WTC11 (cell line): ENCODE results near the gene LHFPL2. TPM values are rescaled to one million over a fixed set of nuclear protein-coding genes. Genes with fewer than 3 reads are reported as not detected.

Source experiments
- ATAC-seq: fragments of 200-7000 bp; cut with Tn5 transposase; 2 replicates; pipeline ENCODE4 v1.10.0; 2021; ENCODE audit warnings: mild to moderate bottlenecking, moderate library complexity
- CTCF ChIA-PET: fragments of 300-600 bp; sonication (Branson Sonifier 250); formaldehyde crosslinking; loops from one replicate; lab custom pipeline; 2021; ENCODE audit warnings: antibody characterized with exemption; lab: Charles Lee
- POLR2A ChIA-PET: fragments of 350-600 bp; sonication (Branson Sonifier 250); formaldehyde crosslinking; loops from one replicate; lab custom pipeline; 2021; ENCODE audit warnings: antibody characterized with exemption; lab: Charles Lee
- DNase-seq: peaks from one replicate; pipeline ENCODE4 v3.0.0; 2021; ENCODE audit warnings: low spot score
- H3K27ac Mint-ChIP-seq: 2 replicates; pipeline ENCODE4 v1.8.0; 2021; ENCODE audit warnings: mixed read lengths
- H3K27me3 Mint-ChIP-seq: 2 replicates; pipeline ENCODE4 v1.8.0; 2021; ENCODE audit warnings: low read depth, mild to moderate bottlenecking, moderate library complexity, mixed read lengths
- H3K36me3 Mint-ChIP-seq: 2 replicates; pipeline ENCODE4 v1.8.0; 2021; ENCODE audit warnings: mixed read lengths
- H3K4me1 Mint-ChIP-seq: 2 replicates; pipeline ENCODE4 v1.8.0; 2022; ENCODE audit warnings: mixed read lengths
- H3K4me3 Mint-ChIP-seq: 2 replicates; pipeline ENCODE4 v1.8.0; 2021; ENCODE audit warnings: mild to moderate bottlenecking, moderate library complexity, mixed read lengths
- H3K9me3 Mint-ChIP-seq: 2 replicates; pipeline ENCODE4 v1.8.0; 2021; ENCODE audit warnings: mixed read lengths
- CREM ChIP-seq: sonication (generic); formaldehyde crosslinking; IDR thresholded peaks from 2 replicates; pipeline ENCODE4 v1.8.1; 2022; ENCODE audit warnings: mild to moderate bottlenecking, missing genetic modification reagents, moderate library complexity
- ETV6 ChIP-seq: sonication (generic); formaldehyde crosslinking; IDR thresholded peaks from 2 replicates; pipeline ENCODE4 v1.8.1; 2022; ENCODE audit warnings: mild to moderate bottlenecking, missing genetic modification reagents
- FOXK1 ChIP-seq: sonication (generic); formaldehyde crosslinking; IDR thresholded peaks from 2 replicates; pipeline ENCODE4 v1.8.0; 2022; ENCODE audit warnings: mild to moderate bottlenecking, moderate library complexity, missing genetic modification reagents
- JUN ChIP-seq: sonication (generic); formaldehyde crosslinking; IDR thresholded peaks from 2 replicates; pipeline ENCODE4 v1.8.0; 2023; ENCODE audit warnings: mild to moderate bottlenecking, missing genetic modification reagents
- NFATC4 ChIP-seq: fragments of 250-450 bp; sonication (Bioruptor Pico); IDR thresholded peaks from 2 replicates; pipeline ENCODE4 v1.9.0; 2021; ENCODE audit warnings: mild to moderate bottlenecking
- NFE2L1 ChIP-seq: sonication (generic); formaldehyde crosslinking; IDR thresholded peaks from 2 replicates; pipeline ENCODE4 v1.8.1; 2023; ENCODE audit warnings: missing genetic modification reagents
- NFYB ChIP-seq: sonication (generic); formaldehyde crosslinking; conservative IDR thresholded peaks from 2 replicates; pipeline ENCODE4 v1.8.0; 2022; ENCODE audit warnings: low read depth, missing genetic modification reagents
- OVOL2 ChIP-seq: fragments of 250-450 bp; sonication (Bioruptor Pico); IDR thresholded peaks from 2 replicates; pipeline ENCODE4 v1.9.0; 2021; ENCODE audit warnings: mild to moderate bottlenecking, borderline replicate concordance
- RORB ChIP-seq: fragments of 250-450 bp; sonication (Bioruptor Pico); IDR thresholded peaks from 2 replicates; pipeline ENCODE4 v1.9.0; 2021; ENCODE audit warnings: mild to moderate bottlenecking
- SMAD3 ChIP-seq: sonication (generic); formaldehyde crosslinking; IDR thresholded peaks from 2 replicates; pipeline ENCODE4 v1.8.0; 2022; ENCODE audit warnings: missing genetic modification reagents, mild to moderate bottlenecking, borderline replicate concordance
- SMAD4 ChIP-seq: sonication (generic); formaldehyde crosslinking; IDR thresholded peaks from 2 replicates; pipeline ENCODE4 v1.8.0; 2022; ENCODE audit warnings: mild to moderate bottlenecking, missing genetic modification reagents
- SOX15 ChIP-seq: fragments of 250-450 bp; sonication (Bioruptor Pico); IDR thresholded peaks from 2 replicates; pipeline ENCODE4 v1.9.0; 2021; ENCODE audit warnings: mild to moderate bottlenecking
- TEAD1 ChIP-seq: sonication (generic); formaldehyde crosslinking; IDR thresholded peaks from 2 replicates; pipeline ENCODE4 v1.8.0; 2022; ENCODE audit warnings: mild to moderate bottlenecking, missing genetic modification reagents
- TEAD4 ChIP-seq: sonication (generic); formaldehyde crosslinking; IDR thresholded peaks from 2 replicates; pipeline ENCODE4 v1.8.0; 2022; ENCODE audit warnings: mild to moderate bottlenecking, missing genetic modification reagents
- ZBTB21 ChIP-seq: sonication (generic); formaldehyde crosslinking; IDR thresholded peaks from 2 replicates; pipeline ENCODE4 v1.8.1; 2023; ENCODE audit warnings: mild to moderate bottlenecking, missing genetic modification reagents, borderline replicate concordance
- ZNF416 ChIP-seq: fragments of 250-450 bp; sonication (Bioruptor Pico); IDR thresholded peaks from 2 replicates; pipeline ENCODE4 v1.9.0; 2021; ENCODE audit warnings: mild to moderate bottlenecking, inconsistent platforms
- total RNA-seq: library from RNA; stranded (reverse); gene quantifications from 3 replicates; pipeline ENCODE4 v1.2.3, GENCODE V29; 2021
- TF ChIP-seq, protein P1 (sequence below): sonication (generic); formaldehyde crosslinking; IDR thresholded peaks from 2 replicates; pipeline ENCODE4 v1.8.1; 2022; ENCODE audit warnings: mild to moderate bottlenecking, missing genetic modification reagents, moderate library complexity, borderline replicate concordance
- TF ChIP-seq, protein P2 (sequence below): fragments of 250-450 bp; sonication (Bioruptor Pico); IDR thresholded peaks from 2 replicates; pipeline ENCODE4 v1.8.0; 2021; ENCODE audit warnings: mild to moderate bottlenecking
- TF ChIP-seq, protein P3 (sequence below): sonication (generic); formaldehyde crosslinking; IDR thresholded peaks from 2 replicates; pipeline ENCODE4 v1.8.1; 2022; ENCODE audit warnings: low read depth, missing genetic modification reagents, borderline replicate concordance
- TF ChIP-seq, protein P4 (sequence below): sonication (generic); formaldehyde crosslinking; IDR thresholded peaks from 2 replicates; pipeline ENCODE4 v1.8.1; 2023; ENCODE audit warnings: mild to moderate bottlenecking, missing genetic modification reagents
- TF ChIP-seq, protein P5 (sequence below): sonication (generic); formaldehyde crosslinking; IDR thresholded peaks from 2 replicates; pipeline ENCODE4 v1.8.1; 2023; ENCODE audit warnings: mild to moderate bottlenecking, missing genetic modification reagents, moderate library complexity
- TF ChIP-seq, protein P6 (sequence below): fragments of 250-450 bp; sonication (Bioruptor Pico); IDR thresholded peaks from 2 replicates; pipeline ENCODE4 v2.1.2; 2022; ENCODE audit warnings: mild to moderate bottlenecking, moderate library complexity
- TF ChIP-seq, protein P7 (sequence below): sonication (generic); formaldehyde crosslinking; IDR thresholded peaks from 2 replicates; pipeline ENCODE4 v1.8.0; 2022; ENCODE audit warnings: mild to moderate bottlenecking, missing genetic modification reagents
- TF ChIP-seq, protein P8 (sequence below): sonication (generic); formaldehyde crosslinking; conservative IDR thresholded peaks from 2 replicates; pipeline ENCODE4 v1.8.1; 2022; ENCODE audit warnings: mild to moderate bottlenecking, missing genetic modification reagents

The LHFPL2 gene
- total RNA-seq, 1 experiment from 2014 or later: 40.6 TPM

DNA sequence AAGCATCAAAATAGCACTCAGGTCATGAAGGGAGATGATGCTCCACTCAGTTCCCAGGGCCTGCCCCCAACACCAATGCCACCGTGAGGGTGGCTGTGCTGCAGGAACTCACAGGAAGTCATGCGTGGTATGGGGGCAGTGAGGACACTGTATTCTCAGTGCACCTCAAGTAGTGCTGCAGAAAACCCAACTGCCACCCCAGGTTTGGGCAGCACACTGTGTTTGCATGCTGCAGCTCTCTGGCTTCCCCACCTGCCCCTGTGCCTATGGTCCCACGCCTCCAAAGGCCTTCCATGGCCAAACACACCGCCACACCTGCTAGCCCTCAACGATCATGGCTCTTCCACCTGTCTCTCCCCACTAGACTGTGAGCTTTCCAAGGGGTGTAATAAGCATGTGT is 14.3 kb downstream of the LHFPL2 start (continued):
- no peak for TF ChIP-seq NFE2L1 (CRISPR knock-in tag)
- TF ChIP-seq JUN (CRISPR knock-in tag): no peak
- no peak for TF ChIP-seq ZBTB21 (CRISPR knock-in tag)
- TF ChIP-seq, protein P1, sequence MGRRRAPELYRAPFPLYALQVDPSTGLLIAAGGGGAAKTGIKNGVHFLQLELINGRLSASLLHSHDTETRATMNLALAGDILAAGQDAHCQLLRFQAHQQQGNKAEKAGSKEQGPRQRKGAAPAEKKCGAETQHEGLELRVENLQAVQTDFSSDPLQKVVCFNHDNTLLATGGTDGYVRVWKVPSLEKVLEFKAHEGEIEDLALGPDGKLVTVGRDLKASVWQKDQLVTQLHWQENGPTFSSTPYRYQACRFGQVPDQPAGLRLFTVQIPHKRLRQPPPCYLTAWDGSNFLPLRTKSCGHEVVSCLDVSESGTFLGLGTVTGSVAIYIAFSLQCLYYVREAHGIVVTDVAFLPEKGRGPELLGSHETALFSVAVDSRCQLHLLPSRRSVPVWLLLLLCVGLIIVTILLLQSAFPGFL (CRISPR knock-in tag): no peak
- TF ChIP-seq, protein P2, sequence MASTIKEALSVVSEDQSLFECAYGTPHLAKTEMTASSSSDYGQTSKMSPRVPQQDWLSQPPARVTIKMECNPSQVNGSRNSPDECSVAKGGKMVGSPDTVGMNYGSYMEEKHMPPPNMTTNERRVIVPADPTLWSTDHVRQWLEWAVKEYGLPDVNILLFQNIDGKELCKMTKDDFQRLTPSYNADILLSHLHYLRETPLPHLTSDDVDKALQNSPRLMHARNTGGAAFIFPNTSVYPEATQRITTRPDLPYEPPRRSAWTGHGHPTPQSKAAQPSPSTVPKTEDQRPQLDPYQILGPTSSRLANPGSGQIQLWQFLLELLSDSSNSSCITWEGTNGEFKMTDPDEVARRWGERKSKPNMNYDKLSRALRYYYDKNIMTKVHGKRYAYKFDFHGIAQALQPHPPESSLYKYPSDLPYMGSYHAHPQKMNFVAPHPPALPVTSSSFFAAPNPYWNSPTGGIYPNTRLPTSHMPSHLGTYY: no peak
- TF ChIP-seq, protein P3, sequence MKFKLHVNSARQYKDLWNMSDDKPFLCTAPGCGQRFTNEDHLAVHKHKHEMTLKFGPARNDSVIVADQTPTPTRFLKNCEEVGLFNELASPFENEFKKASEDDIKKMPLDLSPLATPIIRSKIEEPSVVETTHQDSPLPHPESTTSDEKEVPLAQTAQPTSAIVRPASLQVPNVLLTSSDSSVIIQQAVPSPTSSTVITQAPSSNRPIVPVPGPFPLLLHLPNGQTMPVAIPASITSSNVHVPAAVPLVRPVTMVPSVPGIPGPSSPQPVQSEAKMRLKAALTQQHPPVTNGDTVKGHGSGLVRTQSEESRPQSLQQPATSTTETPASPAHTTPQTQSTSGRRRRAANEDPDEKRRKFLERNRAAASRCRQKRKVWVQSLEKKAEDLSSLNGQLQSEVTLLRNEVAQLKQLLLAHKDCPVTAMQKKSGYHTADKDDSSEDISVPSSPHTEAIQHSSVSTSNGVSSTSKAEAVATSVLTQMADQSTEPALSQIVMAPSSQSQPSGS (CRISPR knock-in tag): no peak
- TF ChIP-seq, protein P4, sequence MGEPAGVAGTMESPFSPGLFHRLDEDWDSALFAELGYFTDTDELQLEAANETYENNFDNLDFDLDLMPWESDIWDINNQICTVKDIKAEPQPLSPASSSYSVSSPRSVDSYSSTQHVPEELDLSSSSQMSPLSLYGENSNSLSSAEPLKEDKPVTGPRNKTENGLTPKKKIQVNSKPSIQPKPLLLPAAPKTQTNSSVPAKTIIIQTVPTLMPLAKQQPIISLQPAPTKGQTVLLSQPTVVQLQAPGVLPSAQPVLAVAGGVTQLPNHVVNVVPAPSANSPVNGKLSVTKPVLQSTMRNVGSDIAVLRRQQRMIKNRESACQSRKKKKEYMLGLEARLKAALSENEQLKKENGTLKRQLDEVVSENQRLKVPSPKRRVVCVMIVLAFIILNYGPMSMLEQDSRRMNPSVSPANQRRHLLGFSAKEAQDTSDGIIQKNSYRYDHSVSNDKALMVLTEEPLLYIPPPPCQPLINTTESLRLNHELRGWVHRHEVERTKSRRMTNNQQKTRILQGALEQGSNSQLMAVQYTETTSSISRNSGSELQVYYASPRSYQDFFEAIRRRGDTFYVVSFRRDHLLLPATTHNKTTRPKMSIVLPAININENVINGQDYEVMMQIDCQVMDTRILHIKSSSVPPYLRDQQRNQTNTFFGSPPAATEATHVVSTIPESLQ (CRISPR knock-in tag): no peak
- TF ChIP-seq, protein P5, sequence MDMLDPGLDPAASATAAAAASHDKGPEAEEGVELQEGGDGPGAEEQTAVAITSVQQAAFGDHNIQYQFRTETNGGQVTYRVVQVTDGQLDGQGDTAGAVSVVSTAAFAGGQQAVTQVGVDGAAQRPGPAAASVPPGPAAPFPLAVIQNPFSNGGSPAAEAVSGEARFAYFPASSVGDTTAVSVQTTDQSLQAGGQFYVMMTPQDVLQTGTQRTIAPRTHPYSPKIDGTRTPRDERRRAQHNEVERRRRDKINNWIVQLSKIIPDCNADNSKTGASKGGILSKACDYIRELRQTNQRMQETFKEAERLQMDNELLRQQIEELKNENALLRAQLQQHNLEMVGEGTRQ: no peak
- no peak for TF ChIP-seq ETV6 (CRISPR knock-in tag)

DNA sequence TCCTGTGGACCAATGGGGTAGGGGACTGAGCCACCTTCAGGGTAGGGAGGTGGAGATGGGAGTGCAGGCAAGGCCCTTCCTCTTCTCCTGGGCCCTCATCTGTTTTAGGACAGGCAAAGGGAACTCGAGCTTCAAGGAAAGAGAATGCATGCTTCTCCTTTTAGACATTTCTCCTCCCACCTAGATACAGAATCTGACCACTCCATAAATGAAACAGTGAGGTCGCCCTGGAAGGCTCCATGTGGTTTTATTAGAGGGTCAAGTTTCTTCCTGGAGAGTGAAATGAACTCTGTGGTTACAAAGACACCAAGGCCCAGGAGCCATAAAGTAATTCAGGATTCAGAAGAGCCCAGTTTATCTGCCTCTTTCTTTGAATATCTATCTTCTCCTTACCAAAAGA is 14.9 kb downstream of the LHFPL2 start:
- H3K4me1 Mint-ChIP-seq: peaks cover 33% of the 10 kb centered on the region
- peaks cover 42% of the 10 kb centered on the region for H3K36me3 Mint-ChIP-seq
- TF ChIP-seq, protein P6, sequence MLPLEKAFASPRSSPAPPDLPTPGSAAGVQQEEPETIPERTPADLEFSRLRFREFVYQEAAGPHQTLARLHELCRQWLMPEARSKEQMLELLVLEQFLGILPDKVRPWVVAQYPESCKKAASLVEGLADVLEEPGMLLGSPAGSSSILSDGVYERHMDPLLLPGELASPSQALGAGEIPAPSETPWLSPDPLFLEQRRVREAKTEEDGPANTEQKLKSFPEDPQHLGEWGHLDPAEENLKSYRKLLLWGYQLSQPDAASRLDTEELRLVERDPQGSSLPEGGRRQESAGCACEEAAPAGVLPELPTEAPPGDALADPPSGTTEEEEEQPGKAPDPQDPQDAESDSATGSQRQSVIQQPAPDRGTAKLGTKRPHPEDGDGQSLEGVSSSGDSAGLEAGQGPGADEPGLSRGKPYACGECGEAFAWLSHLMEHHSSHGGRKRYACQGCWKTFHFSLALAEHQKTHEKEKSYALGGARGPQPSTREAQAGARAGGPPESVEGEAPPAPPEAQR (CRISPR knock-in tag): no peak
- TF ChIP-seq SMAD3: no peak
- TF ChIP-seq NFE2L1 (CRISPR knock-in tag): no peak
- no peak for TF ChIP-seq NFATC4 (CRISPR knock-in tag)
- TF ChIP-seq SOX15 (CRISPR knock-in tag): no peak
- TF ChIP-seq TEAD4 (CRISPR knock-in tag): no peak
- TF ChIP-seq TEAD1: no peak
- TF ChIP-seq, protein P7, sequence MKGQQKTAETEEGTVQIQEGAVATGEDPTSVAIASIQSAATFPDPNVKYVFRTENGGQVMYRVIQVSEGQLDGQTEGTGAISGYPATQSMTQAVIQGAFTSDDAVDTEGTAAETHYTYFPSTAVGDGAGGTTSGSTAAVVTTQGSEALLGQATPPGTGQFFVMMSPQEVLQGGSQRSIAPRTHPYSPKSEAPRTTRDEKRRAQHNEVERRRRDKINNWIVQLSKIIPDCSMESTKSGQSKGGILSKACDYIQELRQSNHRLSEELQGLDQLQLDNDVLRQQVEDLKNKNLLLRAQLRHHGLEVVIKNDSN (CRISPR knock-in tag): no peak
- no peak for TF ChIP-seq CREM (CRISPR knock-in tag)
- TF ChIP-seq ZNF416 (CRISPR knock-in tag): no peak
- TF ChIP-seq NFYB (CRISPR knock-in tag): no peak
- no peak for TF ChIP-seq RORB
- no peak for TF ChIP-seq FOXK1 (CRISPR knock-in tag)
- TF ChIP-seq, protein P8, sequence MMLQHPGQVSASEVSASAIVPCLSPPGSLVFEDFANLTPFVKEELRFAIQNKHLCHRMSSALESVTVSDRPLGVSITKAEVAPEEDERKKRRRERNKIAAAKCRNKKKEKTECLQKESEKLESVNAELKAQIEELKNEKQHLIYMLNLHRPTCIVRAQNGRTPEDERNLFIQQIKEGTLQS (CRISPR knock-in tag): no peak
- TF ChIP-seq SMAD4: no peak
- TF ChIP-seq OVOL2 (CRISPR knock-in tag): no peak
- H3K4me3 Mint-ChIP-seq: no peak overlapping the region
- CTCF ChIA-PET: no interaction called here
- POLR2A ChIA-PET: no interaction called here
- DNase-seq (no peak), ATAC-seq (no peak)
- H3K9me3 Mint-ChIP-seq: peaks cover 6% of the 10 kb centered on the region; the same call in 1 of the 2 replicates
- no peaks in the 10 kb centered on the region for H3K27me3 Mint-ChIP-seq
- no peak overlapping the region for H3K27ac Mint-ChIP-seq
